GM19468 (cell line): ENCODE data around the gene LYST.
"Not testable (repeated sequence)": the region's sequence is repeated elsewhere in the genome, so short reads cannot be mapped to it uniquely, and the experiment has no call there.

Source experiments
- ATAC-seq: cut with Tn5 transposase; IDR thresholded peaks from one replicate; pipeline ENCODE4 v1.9.1; 2021; ENCODE audit warnings: mild to moderate bottlenecking, moderate library complexity, moderate number of reproducible peaks; ENCODE audit not compliant: unreplicated experiment; ENCODE audit errors: extremely low read depth

The LYST gene

DNA sequence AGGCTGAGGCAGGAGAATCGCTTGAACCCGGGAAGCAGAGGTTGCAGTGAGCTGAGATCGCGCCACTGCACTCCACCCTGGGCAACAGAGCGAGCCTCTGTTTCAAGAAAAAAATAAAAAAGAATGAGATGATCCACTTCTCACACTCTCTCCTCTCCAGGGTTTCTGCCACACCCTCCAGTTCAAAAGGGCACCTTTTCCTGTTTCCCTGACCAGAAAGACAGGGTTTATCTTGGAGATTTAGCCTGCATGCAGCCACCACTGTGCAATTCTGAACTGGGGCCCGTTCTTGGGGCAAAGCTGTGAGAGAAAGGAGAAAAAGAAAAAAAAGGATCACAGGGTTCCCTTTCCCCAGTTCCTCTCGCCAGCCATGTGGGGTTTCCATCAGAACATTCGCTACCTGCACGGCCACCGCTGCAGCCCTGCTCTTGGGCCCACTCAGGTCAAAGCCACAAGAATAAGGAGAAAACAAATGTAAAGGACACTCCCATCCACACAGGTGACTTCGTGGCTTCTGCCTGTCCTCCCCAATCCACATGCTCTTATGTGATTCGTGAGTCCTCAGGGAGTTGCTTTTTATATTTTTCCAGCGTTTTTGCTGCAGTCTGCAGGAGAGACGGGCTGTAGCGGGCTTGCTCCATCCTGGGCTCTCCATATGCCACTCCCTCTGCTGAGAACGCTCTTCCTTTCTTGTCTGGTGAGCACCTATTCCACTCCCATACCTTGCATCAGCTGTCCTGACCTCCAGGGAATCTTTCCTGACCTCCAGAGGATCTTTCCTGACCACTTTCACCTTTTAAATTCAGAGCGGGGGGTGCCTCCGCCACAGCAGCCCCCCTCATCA is 243.5 kb downstream of the LYST start:
- no peak for ATAC-seq

DNA sequence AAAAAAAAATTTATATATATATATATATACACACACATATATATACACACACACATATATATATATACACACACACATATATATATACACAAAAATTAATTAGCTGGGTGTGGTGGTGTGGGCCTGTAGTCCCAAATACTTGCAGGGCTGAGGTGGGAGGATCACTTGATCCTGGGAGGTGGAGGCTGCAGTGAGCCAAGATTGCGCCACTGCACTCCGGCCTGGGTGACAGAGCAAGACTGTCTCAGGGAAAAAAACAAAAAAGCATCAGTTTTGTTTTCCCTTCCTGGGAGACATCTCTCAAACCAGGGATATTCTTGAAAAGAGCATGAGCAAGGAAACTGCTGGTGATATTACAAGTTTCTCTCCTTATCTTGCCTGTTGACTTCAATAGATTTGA is 247.6 kb downstream of the LYST start:
- ATAC-seq, result not testable (repeated sequence)

DNA sequence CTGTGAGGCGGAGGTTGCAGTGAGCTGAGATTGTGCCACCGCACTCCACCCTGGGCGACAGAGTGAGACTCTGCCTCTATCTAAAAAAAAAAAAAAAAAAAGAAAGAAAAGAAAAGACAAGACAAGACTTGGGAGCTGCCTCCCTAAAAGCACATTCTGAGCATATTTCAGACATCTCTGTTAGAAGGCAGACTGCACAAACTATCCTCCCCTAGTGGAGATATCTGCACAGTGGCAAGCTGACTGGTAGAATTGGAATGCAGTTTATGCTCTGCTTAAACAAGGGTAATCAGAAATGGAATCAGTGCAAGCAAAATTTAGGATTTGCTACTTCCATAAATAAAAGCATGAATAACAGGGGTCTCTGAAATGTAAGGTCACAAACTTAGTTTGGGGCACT is 248.9 kb downstream of the LYST start:
- ATAC-seq, result no peak

DNA sequence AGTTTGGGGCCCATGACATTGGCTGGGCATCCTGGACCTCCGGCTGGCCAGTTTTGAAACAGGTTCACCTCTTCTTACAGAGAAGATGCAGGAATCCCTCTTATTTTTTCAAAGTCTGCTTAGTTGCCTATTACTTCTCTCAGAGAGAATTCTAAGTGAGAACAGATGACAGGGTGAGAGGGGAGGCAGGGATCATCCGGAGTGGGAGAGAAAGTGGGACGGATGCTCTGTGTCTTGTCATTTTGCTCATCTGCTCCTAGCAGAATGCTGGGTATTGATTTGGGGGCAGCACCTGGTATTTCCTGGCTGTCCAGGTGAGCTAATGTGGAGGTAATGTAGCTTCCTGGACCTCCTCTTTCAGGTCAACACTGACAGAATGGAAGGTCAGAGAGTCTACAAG is 249.6 kb downstream of the LYST start:
- no peak for ATAC-seq

DNA sequence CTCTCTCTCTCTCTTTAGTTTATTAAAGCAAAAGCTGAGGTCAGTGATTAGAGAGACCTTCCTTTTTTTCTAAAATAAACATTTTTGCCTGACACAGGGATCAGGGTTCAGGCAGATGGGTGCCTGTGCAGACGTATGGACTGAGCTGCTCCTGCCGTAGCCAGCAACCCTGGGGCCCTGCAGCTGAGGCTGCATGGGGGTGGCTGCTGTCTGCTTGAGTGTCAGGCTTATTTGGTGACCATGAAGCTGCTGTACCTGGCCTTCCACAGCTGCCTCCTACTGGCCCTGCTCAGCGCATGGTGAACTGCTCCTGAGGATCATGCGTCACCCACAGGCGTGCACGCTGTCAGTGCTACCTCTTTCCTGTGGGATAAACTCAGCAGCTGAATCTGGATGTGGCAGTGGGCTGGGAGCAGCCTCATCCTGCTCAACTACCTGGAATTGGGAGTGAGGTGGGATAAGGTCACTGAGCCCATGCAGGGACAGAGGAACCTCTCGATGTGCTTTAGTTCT is 252.2 kb downstream of the LYST start:
- no peak for ATAC-seq

DNA sequence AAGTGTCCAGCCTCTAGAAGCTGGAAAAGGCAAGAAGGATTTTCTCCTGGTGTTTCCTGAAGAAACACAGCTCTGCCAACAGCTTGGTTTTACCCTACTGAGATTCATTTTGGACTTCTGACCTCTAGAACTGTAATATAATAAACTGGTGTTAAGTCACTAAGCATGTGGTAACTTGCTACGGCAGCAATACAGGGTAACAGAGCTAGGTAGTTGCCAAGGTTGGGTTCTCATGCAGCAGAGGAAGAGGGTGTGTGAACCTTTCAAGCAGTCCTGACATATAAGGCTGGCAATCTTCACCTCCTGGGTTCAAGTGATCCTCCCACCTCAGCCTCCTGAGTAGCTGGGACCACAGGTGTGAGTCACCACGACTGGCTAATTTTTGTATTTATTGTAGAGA is 253.1 kb downstream of the LYST start:
- ATAC-seq, result no peak

DNA sequence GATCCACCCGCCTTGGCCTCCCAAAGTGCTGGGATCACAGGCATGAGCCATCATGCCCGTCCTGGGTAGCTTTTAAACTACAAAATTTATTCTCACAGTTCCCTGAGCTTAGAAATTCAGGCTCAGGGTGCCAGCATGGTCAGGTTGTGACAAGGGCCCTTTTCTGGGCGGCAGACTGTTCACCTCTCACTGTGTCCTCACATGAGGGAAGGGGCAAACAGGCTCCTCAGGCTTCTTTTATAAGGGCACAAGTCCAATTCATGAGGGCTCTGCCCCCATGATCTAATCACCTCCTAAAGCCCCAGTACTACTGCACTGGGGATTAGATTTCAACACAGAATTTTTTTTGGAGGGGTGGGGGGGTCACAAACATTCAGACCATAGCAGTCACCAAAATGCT is 253.9 kb downstream of the LYST start:
- ATAC-seq, result no peak
